GM21619 (cell line): ENCODE measurements around the gene DYRK1B.
"Not testable (repeated sequence)": the region's sequence is repeated elsewhere in the genome, so short reads cannot be mapped to it uniquely, and the experiment has no call there.

Experiments
- ATAC-seq: cut with Tn5 transposase; IDR thresholded peaks from one replicate; pipeline ENCODE4 v1.9.1; 2021; ENCODE audit not compliant: unreplicated experiment

Gene DYRK1B

DNA sequence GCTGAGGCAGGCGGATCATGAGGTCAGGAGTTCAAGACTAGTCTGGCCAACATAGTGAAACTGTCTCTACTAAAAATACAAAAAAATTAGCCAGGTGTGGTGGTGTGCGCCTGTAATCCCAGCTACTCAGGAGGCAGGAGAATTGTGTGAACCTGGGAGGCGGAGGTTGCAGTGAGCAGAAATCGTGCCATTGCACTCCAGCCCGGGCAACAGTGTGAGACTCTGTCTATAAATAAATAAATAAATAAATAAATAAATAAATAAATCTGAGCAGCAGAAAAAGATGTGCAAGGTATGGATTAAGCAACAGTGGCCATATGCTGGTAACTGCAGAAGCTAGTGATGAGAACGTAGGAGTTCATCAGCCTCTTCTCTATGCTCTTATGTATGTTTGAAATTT is 19.9 kb downstream of the DYRK1B start:
- ATAC-seq = not testable (repeated sequence)

GRCh38 chr19:39813264-39813993 is 20.5 kb downstream of the DYRK1B start:
- no peak for ATAC-seq

DNA sequence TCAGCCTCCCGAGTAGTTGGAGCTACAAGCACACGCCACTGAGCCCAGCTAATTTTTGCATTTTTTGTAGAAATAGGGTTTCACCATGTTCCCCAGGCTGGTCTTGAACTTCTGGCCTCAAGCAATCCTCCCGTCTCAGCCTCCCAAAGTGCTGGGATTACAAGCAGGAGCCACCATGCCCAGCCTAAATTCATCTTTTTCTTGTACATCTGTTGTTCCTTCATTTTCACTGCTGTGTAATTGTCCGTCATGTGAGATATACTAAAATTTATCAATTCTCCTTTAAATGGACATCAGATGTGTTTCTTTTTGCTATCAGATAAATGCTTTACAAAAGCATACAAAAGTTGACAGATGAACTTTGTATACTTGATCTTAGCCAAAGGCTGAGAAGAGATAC is 22.9 kb downstream of the DYRK1B start:
- ATAC-seq = no peak

DNA sequence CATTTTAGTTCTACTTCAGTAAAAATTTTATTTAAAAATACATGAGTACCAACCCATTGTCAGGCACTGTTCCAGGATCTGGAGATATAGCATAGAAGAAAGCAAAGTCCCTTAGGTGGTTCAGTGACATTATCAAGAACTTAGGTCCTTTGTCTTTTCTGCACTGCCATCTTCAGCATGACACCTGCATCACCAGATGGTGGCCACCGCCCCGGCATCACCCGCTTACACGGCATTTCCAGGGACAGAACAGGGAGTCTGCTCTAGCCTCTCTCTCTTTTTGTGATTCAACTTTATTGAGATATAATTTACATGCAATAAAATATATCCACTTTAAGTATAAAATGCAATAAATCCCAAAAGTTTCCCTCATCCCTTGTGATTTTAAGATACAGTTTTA is 23.5 kb downstream of the DYRK1B start:
- no peak for ATAC-seq

GRCh38 chr19:39809368-39809767 is 24.6 kb downstream of the DYRK1B start:
- ATAC-seq = no peak

GRCh38 chr19:39808688-39809087 is 25.3 kb downstream of the DYRK1B start:
- ATAC-seq = not testable (repeated sequence)

DNA sequence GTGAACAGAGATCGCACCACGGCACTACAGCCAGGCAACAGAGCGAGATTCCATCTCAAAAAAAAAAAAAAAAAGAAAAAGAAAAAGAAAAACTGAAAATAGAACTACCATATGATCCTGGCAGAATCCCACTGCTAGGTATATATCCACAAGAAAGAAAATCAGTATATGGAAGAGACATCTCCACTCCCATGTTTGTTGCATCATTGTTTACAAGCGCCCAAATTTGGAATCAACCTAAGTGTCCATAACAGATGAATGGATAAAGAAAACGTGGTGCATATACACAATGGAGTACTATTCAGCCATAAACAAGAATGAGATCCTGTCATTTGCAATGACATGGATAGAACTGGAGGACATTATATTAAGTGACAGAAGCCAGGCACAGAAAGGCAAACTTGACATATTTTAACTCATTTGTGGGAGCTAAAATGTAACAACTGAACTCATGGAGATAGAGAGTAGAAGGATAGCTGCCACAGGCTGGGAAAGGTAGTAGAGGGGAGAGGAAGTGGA is 26.1 kb downstream of the DYRK1B start:
- no peak for ATAC-seq

DNA sequence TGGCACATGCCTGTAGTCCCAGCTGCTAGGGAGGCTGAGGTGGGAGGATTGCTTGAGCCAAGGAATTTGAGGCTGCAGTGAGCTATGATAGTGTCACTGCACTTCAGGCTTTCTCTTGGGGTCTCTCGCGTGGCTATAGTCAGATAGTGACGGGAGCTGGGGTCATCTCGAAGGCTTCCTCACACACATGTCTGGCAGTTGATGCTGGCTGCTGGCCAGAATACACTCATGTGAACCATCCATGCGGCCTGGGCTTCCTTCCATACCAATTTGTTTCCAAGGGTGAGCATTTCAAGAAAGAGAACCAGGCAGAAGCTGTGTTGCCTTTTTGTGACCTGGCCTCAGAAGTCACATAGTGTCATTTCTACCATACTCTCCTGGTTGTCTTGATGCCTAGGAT is 28.9 kb downstream of the DYRK1B start:
- no peak for ATAC-seq

- no peak for ATAC-seq
These were observed 31.0 kb downstream of the DYRK1B start for GRCh38 chr19:39802958-39803357.

DNA sequence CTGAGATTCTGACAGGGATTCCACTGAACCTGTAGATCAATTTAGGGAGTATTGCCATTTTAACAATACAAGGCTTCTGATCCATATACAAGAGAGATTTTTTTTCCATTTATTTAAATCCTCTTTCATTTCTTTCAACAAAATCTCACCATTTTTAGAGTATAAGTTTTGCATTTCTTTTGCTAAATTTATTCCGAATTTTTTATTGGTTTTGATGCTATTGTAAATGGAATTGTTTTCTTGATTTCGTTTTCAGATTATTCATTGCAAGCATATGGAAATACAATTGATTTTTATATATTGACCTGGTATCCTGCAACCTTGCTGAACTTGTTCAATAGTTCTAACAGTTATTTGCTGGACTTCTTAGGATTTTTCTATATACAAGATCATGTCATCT is 36.9 kb downstream of the DYRK1B start:
- no peak for ATAC-seq

- ATAC-seq = no peak
These were observed 37.9 kb downstream of the DYRK1B start for GRCh38 chr19:39796000-39796498.

DNA sequence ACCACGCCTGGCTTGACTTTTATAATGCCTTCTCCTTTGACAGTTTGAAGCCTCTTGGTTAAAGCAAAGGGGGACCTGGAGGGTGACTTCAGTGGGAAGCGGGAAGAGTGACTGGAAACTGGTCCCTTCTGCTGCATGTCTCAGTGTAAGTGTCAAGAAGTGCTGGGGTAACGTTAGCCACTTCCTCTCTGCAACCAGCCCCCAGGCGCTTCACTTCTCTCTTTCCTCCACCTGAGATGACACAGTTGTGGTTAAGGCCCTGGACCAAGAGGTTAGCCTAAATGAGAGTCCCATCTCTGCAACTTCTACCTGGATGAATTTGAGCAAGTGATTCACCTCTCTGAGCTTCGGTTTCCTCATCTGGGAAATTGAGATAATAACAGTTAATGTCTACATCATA is 39.0 kb downstream of the DYRK1B start:
- ATAC-seq = no peak

DNA sequence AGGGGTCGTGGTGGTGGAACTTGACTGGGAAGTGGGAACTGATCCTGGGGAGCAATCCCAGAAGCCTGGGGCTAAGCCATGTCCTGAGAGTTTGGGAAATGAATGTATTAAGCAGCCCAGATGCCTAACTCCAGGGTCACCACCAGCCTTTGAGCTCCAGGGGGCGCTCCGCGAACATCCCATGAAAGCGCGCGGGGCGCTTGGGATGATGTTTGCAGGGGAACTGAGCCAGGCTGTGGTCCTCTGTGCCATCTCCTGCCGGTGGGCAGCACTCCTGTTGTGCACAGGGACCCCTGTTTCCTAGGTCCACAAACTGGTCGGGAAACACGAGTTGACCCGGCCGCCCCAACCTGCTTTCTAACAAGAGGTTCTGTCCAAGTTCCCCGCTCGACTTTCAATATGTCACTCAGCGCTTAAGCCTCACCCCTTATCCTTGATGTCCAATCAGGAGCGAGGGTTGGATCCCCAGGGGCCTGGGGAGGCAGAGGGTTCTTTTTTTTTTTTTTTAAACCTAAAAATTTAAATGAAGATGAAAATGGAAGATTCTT is 40.9 kb downstream of the DYRK1B start:
- ATAC-seq = no peak

DNA sequence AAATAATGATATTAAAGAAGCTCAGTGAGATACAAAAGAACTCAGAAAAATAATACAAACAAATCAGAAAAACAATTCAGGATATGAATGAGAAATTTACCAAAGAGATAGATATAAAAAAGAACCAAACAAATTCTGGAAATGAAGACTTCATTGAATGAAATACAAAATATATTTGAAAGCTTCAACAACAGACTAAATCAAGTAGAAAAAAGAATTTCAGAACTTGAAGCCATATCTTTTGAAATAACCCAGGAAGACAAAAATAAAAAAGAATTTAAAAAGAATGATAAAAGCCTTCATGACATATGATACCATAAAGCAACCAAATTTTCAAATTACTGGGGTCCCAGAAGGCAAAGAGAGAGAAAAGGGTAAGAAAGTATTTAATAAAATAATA is 45.7 kb downstream of the DYRK1B start:
- no peak for ATAC-seq

GRCh38 chr19:39780894-39781293 is 53.1 kb downstream of the DYRK1B start:
- no peak for ATAC-seq

DNA sequence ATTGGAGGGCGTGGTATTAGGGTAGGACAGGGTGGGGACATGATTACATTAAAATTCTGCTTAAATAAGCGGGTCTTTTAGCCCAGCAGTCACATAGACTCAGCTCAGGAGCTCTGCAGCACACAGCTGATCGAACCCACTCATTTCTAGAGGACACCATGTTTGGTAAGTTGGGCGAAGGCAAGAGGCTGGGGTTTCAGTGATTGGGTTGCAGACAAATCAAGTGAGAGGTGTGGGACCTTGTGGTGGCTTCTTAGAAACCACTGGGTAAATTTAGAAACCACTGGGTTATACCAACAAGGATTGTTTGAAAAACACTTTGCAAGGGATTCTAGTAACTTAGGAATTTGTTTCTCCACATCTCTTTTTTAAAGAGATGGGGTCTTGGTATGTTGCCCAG is 55.2 kb downstream of the DYRK1B start, which contains the start of gene LEUTX:
Gene LEUTX, plus strand, starts transcription at position 92 of the 400 bp plus-strand sequence. Its CDS starts 67 bp downstream, at position 159.
- no peak for ATAC-seq
